Nucleus accumbens (tissue), 56 donors: Measurements from ENCODE around the gene CATSPER3.

Source experiments
- DNase-seq, 56 donors: peaks; one replicate each; lab custom pipeline; 2025; lab: John Stamatoyannopoulos, UW

Gene CATSPER3

GRCh38 chr5:135056316-135057030, 88.8 kb downstream of the CATSPER3 start:
- no peak for DNase-seq

- no peak for DNase-seq
These were observed 89.5 kb downstream of the CATSPER3 start for GRCh38 chr5:135057233-135057632.

GRCh38 chr5:135058331-135058732, 90.6 kb downstream of the CATSPER3 start:
- no peak for DNase-seq

- DNase-seq = no peak
These were observed 91.6 kb downstream of the CATSPER3 start for GRCh38 chr5:135059000-135059923.

- no peak for DNase-seq
These were observed 92.3 kb downstream of the CATSPER3 start for GRCh38 chr5:135060021-135060420.

GRCh38 chr5:135061001-135061400, 93.3 kb downstream of the CATSPER3 start:
- no peak for DNase-seq
